Effector memory CD8-positive, alpha-beta T cell (primary cell): ENCODE results near the gene SMG1.
A peak's percentile ranks its signal among the peaks of the same experiment; 100 is the strongest.
"Not testable (repeated sequence)": the region's sequence is repeated elsewhere in the genome, so short reads cannot be mapped to it uniquely, and the experiment has no call there.

Source experiments
- ATAC-seq: fragments of 150-1000 bp; cut with Tn5 transposase; replicated peaks from 2 replicates; pipeline ENCODE4 v1.10.0; 2021; ENCODE audit warnings: mild to moderate bottlenecking, moderate library complexity
- DNase-seq, 3 experiments: peaks; one replicate each; pipeline ENCODE4 v3.0.0; 2021
- H3K27ac Mint-ChIP-seq, 2 donors: one replicate each; pipeline ENCODE4 v1.8.0; 2022; ENCODE audit warnings: mild to moderate bottlenecking in 2 of 2, mixed read lengths in 2 of 2, moderate library complexity in 2 of 2
- H3K27me3 Mint-ChIP-seq, 2 donors: one replicate each; pipeline ENCODE4 v1.8.0; 2022; ENCODE audit warnings: mixed read lengths in 2 of 2
- H3K36me3 Mint-ChIP-seq: one replicate; pipeline ENCODE4 v1.8.0; 2022; ENCODE audit warnings: mild to moderate bottlenecking, moderate library complexity, mixed read lengths; ENCODE audit not compliant: insufficient read depth
- H3K4me1 Mint-ChIP-seq, 2 donors: one replicate each; pipeline ENCODE4 v1.8.0; 2022; ENCODE audit warnings: low read depth in 2 of 2, mixed read lengths in 2 of 2
- H3K4me3 Mint-ChIP-seq, 2 donors: one replicate each; pipeline ENCODE4 v1.8.0; 2022; ENCODE audit warnings: mild to moderate bottlenecking in 2 of 2, mixed read lengths in 2 of 2, moderate library complexity in 2 of 2
- H3K9me3 Mint-ChIP-seq, 2 donors: one replicate each; pipeline ENCODE4 v1.8.0; 2022; ENCODE audit warnings: mixed read lengths in 2 of 2
- total RNA-seq, 9 experiments: gene quantifications; one replicate each; lab custom pipeline; 2026; lab: John Stamatoyannopoulos, UW

The SMG1 gene
- total RNA-seq = 335 to 797 (median 403) reads per million in 9 experiments

DNA sequence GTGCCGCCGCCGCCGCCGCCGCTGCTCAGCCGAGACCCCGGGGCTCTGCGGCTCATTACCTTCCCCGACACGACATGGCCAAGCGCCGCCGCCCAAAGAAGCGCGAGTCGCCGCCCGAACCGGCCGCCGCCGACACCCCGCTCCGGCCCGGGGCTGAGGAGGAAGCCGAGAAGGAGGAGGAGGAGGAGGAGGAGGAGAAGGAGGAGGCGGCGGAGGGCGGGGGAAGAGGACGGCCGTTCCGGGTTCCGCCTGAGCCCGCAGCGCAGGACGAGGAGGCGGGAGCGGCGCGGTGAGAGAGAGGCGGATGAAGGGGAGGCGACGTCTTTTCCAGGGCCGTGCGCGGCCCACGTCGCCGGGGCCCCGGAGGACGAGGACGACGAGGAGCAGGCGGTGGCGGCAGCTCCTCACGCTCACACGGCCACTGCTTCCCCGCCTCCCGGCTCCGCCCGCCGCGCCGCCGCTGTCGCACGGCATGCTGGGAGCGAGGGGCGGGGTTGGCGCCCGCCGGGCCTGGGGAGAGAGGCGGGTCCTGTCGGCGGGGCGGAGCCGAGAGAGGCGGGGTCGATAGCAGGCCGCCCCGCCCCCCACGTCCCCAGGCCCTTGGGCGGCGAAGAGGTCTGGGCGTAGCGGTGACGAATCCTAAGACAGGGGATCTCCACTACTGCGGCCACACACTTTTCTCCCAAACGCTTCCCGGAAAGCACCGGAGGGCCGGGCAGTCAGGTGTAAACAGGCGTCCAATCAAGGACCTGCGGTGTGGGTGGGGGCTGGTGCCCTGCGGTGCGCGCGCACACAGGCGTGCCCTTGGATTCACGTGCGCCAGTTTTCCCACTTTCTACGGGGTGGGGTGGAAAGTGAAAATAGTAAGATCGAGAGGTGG is at the start of gene SMG1:
TSS of gene SMG1 (minus strand) at position 423 of the 880 bp plus-strand sequence. CDS start at position 56, 367 bp downstream.
- H3K4me1 Mint-ChIP-seq = peaks cover 21 to 32% of the 10 kb centered on the region in 2 donors

DNA sequence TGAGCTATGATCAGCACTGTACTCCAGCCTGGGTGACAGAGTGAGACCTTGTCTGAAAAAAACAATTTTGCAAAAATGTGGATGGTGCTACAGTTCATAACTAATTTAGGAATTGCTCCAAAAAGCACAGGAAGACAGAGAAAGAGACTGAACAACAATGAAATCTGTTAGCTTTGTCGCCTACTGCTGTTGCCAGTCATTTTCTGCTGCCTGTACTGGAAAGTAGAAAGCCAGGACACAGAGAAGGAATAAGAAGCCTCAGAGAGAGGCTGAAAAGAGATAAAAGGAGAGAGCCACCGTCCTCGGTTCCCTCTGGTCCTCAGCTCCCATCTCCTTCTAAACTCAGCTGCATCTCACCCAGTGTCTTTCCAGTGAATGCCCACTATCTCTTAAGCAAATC is 48.9 kb upstream of the SMG1 start:
- ATAC-seq (no peak), DNase-seq (no peak)
- no peaks in the 10 kb centered on the region for H3K36me3 Mint-ChIP-seq
- no peak overlapping the region for H3K4me3 Mint-ChIP-seq
- no peaks in the 10 kb centered on the region for H3K9me3 Mint-ChIP-seq
- H3K27ac Mint-ChIP-seq = no peak overlapping the region
- no peaks in the 10 kb centered on the region for H3K4me1 Mint-ChIP-seq
- H3K27me3 Mint-ChIP-seq = peaks cover 33 to 52% of the 10 kb centered on the region in 2 donors

More for the DNA sequence above, at the start of gene SMG1:
- not testable (repeated sequence) for H3K27me3 Mint-ChIP-seq, H3K9me3 Mint-ChIP-seq
- H3K27ac Mint-ChIP-seq = peak within 1 kb of the TSS; percentile 84 to 96
- DNase-seq (peak; percentile 89 to 94 (median 91)), ATAC-seq (peak; percentile 79)
- H3K4me3 Mint-ChIP-seq = peak within 1 kb of the TSS; percentile 79 to 86
- H3K36me3 Mint-ChIP-seq = peaks cover 22% of the 10 kb centered on the region

DNA sequence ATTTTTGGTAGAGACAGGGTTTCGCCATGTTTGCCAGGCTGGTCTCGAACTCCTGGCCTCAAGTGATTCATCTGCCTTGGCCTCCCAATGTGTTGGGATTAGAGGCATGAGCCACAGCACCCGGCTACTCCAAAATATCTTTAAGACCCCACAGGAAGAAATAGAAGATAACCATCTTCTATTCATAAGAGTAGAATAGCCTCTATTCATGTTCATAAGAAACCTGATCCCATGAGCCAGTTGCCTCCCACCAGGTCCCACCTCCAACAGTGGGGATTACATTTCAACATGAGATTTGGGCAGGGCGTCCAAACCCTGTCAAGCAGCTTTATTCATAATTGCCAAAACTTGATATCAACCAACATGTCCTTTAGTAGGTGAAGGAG is 43.6 kb upstream of the SMG1 start:
- ATAC-seq = no peak
- Mint-ChIP-seq H3K27ac (no peak overlapping the region), H3K27me3 (peaks cover 0 to 9% of the 10 kb centered on the region in 2 donors), H3K4me1 (peaks cover 0 to 6% of the 10 kb centered on the region in 2 donors), H3K9me3 (no peaks in the 10 kb centered on the region), H3K36me3 (no peaks in the 10 kb centered on the region), H3K4me3 (no peak overlapping the region)
- DNase-seq = no peak

DNA sequence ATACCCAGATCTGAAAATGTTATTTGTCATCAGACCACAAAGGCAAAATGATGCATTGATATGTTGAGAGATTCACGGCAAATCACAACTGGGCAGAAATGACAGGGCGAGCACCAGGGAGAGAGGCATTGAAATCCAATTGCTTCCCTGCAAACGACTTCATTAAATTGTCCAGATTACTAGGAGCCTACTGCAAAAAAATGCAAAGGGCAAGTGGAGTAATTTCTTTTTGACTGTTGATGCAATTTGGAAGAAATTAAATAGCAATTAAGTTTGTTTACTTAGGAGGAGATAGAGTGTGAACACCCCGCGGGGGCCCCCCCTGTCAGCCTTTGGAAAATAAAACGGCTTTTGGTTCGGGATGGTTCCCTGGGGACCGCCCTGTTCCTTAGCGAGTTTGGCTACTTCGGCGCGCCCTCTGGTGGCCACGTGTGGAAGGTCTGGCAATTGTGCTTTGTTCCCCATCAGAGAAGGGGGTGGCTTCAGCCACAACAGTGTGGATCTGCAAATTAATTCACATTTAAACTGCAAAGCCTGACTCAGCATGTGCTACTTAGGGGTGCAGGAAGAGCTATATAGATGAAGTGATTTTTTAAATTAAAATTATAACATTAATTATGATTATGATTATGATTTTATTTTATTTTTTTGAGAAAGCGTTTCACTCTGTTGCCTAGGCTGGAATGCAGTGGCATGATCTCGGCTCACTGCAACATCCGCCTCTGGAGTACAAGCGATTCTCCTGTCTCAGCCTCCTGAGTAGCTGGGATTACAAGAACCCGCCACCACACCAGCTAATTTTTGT is 43.0 kb upstream of the SMG1 start:
- ATAC-seq = peak; percentile 87
- H3K4me3 Mint-ChIP-seq = peak overlapping the region; percentile 33 to 50
- peak; percentile 70 to 77 (median 71) for DNase-seq

DNA sequence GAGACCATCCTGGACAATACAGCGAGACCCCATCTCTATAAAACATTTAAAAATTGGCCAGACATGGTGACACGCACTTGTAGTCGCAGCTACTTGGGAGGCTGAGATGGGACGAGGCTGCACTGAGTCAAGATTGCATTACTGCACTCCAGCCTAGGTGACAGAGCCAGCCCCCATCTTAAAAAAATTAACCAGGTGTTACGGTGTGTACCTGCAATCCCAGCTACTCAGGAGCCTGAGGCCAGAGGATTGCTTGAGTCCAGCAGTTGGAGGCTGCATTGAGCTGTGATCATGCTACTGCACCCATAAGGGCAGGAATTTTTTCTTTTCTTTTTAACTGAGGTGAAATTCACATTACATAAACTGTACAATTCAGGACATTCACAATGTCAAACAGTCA is 40.6 kb upstream of the SMG1 start:
- Mint-ChIP-seq H3K27me3 (no peaks in the 10 kb centered on the region), H3K9me3 (no peaks in the 10 kb centered on the region), H3K4me3 (no peak overlapping the region), H3K36me3 (no peaks in the 10 kb centered on the region), H3K27ac (no peak overlapping the region), H3K4me1 (peaks cover 0 to 6% of the 10 kb centered on the region in 2 donors)
- ATAC-seq (no peak), DNase-seq (no peak)

More for the DNA sequence above, 43.0 kb upstream of the SMG1 start:
- H3K27me3 Mint-ChIP-seq = peaks cover 0 to 7% of the 10 kb centered on the region in 2 donors
- no peaks in the 10 kb centered on the region for H3K36me3 Mint-ChIP-seq
- H3K27ac Mint-ChIP-seq = no peak overlapping the region
- H3K4me1 Mint-ChIP-seq = peaks cover 0 to 6% of the 10 kb centered on the region in 2 donors
- no peaks in the 10 kb centered on the region for H3K9me3 Mint-ChIP-seq

DNA sequence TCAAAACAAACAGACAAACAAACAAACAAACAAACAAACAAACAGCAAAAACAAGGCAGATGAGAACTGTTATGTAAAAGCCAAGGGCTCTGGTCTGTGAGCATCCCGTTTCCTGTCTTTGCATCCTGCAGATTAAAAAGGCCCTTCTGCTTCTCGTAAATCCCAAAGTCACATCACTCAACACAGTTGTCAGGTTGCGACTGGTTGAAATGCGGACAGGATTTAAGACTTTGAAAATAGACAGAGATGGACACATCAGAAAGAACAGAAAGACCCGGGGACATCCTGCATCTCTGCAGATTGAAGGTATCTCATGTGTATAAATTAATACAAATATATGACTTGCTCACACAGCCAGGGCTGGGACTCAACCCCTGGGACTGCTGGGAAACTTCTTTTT is 39.3 kb upstream of the SMG1 start:
- H3K36me3 Mint-ChIP-seq = no peaks in the 10 kb centered on the region
- ATAC-seq = no peak
- no peak overlapping the region for H3K27ac Mint-ChIP-seq
- no peaks in the 10 kb centered on the region for H3K9me3 Mint-ChIP-seq
- H3K27me3 Mint-ChIP-seq = no peaks in the 10 kb centered on the region
- DNase-seq = peak in 1 of 3 experiments; percentile 1
- no peak overlapping the region for H3K4me3 Mint-ChIP-seq
- H3K4me1 Mint-ChIP-seq = peaks cover 0 to 6% of the 10 kb centered on the region in 2 donors

DNA sequence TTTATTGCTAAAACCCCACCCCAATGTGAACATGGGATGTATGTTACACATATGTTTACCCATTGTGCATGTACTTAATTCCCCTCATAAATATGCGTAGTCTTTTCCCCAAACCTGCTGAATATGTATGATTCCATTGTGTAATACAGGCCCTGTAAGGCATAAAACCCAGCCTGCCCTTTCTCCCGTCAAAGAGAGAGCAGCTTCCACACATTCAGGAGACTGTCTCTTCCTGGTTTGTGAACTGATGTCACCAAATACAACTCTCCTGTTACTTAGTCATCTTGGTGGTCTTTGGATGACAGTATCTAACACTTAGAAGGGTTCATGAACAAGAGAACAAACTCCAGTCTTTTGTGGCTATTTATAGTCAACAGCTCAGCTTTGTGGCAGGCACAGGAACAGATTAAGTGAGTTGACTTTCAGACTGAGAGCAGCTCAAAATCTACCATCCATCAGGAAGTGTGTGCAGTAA is 32.9 kb upstream of the SMG1 start:
- ATAC-seq = no peak

DNA sequence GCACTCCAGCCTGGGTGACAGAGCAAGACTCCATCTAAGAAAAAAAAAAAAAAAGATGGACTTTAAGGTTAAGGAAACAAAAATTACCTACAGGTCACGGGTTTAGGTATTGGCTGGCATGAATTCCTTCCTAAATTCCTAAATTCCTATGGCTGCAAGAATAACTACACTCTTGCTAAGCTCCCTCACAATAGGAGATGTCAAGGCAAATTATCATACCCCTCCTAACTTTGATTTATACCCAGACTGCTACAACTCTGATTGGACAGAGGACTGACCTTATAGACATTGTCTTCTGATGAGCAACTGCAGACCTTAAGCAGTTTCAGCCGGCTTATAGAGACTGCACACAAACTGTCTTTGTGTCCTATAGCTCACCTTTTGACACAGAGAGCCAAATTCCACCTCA is 32.4 kb upstream of the SMG1 start:
- no peak for ATAC-seq
- DNase-seq = no peak
- peaks cover 3% of the 10 kb centered on the region for H3K36me3 Mint-ChIP-seq
- H3K4me1 Mint-ChIP-seq = peaks cover 5% of the 10 kb centered on the region in 2 donors
- no peak overlapping the region for H3K27ac Mint-ChIP-seq
- H3K9me3 Mint-ChIP-seq = no peaks in the 10 kb centered on the region
- peaks cover 0 to 9% of the 10 kb centered on the region in 2 donors for H3K27me3 Mint-ChIP-seq
- no peak overlapping the region for H3K4me3 Mint-ChIP-seq

More for the DNA sequence above, 32.9 kb upstream of the SMG1 start:
- H3K4me1 Mint-ChIP-seq = peaks cover 5% of the 10 kb centered on the region in 2 donors
- no peaks in the 10 kb centered on the region for H3K9me3 Mint-ChIP-seq
- DNase-seq = no peak
- H3K27ac Mint-ChIP-seq = no peak overlapping the region
- H3K27me3 Mint-ChIP-seq = peaks cover 0 to 9% of the 10 kb centered on the region in 2 donors
- no peak overlapping the region for H3K4me3 Mint-ChIP-seq
- H3K36me3 Mint-ChIP-seq = peaks cover 3% of the 10 kb centered on the region

DNA sequence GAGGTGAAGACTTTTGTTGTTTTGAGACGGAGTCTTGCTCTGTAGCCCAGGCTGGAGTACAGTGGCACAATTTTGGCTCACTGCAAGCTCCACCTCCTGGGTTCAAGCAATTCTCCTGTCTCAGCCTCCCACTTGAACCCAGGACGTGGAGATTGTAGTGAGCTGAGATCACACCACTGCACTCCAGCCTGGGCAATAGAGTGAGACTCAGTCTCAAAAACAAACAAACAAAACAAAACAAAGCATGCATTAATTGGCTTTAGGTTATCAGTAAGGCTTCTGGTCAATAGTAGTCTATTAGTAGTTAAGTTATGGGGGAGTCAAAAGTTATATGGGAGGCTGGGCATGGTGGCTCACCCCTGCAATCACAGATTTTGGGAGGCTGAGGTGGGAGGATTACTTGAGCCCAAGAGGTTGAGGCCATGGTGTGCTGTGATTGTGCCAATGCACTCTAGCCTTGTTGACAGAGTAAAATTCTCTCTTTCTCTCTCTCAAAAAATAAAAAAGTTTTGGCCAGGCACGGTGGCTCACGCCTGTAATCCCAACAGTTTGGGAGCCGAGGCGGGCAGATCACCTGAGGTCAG is 30.5 kb upstream of the SMG1 start:
- not testable (repeated sequence) for H3K9me3 Mint-ChIP-seq, H3K27me3 Mint-ChIP-seq, ATAC-seq, H3K4me1 Mint-ChIP-seq, H3K36me3 Mint-ChIP-seq, DNase-seq
- H3K27ac Mint-ChIP-seq = peak overlapping the region; percentile 59 to 73
- H3K4me3 Mint-ChIP-seq = peak overlapping the region; percentile 79 to 85

DNA sequence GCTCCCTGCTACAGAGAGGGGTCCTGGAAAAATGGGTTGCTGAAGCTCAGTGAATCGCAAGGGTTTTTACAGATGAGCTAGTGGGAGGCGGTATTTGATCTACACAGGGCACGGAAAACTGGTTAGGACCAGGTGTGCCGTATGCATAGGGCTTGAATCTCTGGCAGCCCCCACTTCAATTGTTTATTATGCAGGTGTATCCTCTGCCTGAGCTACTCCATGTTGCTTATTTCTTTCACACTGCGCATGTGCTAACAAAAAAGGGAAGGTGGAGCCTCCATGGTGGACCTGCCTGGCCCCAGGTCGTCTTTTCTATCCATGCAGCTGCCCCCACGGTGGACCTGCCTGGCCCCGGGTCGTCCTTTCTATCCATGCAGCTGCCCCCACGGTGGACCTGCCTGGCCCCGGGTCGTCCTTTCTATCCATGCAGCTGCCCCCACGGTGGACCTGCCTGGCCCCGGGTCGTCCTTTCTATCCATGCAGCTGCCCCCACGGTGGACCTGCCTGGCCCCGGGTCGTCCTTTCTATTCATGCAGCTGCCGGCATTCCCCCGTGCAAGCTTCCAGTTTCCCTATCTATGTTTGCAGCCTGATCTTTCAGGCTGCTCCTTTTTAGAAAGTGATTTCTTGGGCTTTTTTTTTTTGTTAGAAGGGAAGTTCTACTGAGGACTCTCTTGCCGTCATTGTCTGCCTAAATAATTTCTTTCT is 29.8 kb upstream of the SMG1 start:
- not testable (repeated sequence) for H3K9me3 Mint-ChIP-seq, H3K4me1 Mint-ChIP-seq, H3K27me3 Mint-ChIP-seq, H3K36me3 Mint-ChIP-seq
- ATAC-seq (peak; percentile 75), DNase-seq (peak in 2 of 3 experiments; percentile 6 to 18)
- Mint-ChIP-seq H3K27ac (peak overlapping the region; percentile 59 to 73), H3K4me3 (peak overlapping the region; percentile 79 to 85)

DNA sequence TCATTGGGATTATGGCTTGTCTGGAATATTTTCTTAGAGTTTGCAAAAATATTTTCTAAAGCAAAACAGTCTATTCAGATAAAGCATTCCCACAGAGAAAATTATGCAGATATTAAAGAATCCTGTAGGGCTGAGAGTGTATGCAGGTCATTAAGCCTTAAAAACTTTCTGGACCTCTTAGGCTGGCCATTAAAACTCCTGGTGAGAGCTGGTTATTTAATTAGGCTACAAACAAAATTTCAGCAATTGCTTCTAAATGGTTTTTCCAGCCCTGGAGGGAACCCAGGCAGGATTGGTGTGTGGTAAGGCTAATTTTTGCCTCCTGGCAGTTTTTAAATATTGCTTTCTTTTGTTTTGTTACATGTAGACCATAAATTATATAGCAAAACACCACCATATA is 27.3 kb upstream of the SMG1 start:
- Mint-ChIP-seq H3K27me3 (peaks cover 0 to 9% of the 10 kb centered on the region in 2 donors), H3K4me1 (peaks cover 5 to 8% of the 10 kb centered on the region in 2 donors)
- no peak for ATAC-seq

DNA sequence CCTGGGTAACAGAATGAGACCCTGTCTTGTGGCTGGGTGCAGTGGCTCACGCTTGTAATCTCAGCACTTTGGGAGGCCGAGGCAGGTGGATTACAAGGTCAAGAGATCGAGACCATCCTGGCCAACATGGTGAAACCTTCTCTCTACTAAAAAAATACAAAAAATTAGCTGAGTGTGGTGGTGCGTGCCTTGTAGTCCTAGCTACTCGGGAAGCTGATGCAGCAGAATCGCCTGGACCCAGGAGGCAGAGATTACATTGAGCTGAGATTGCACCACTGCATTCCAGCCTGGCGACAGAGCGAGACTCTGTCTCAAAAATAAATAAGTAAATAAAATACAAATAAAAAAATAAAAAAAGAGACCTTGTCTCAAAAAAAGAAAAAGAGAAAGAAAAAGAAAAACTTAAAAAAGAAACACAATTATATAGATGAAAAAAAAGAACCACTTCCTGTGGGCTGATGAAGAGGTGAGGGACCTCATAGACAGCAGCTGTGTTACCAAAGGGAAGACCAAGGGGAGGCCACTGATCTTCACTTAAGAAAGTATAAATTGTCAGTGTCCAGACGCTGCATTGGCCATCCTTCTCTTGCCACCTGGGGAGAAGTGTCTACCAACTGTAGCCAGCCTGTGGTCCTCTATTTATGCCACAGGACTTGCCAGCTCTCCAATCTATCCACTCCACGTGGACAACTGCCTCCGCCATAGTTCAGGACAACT is 24.4 kb upstream of the SMG1 start:
- no peak overlapping the region for H3K4me3 Mint-ChIP-seq
- H3K27ac Mint-ChIP-seq = no peak overlapping the region
- H3K9me3 Mint-ChIP-seq = no peaks in the 10 kb centered on the region

More for the DNA sequence above, 27.3 kb upstream of the SMG1 start:
- Mint-ChIP-seq H3K9me3 (no peaks in the 10 kb centered on the region), H3K4me3 (no peak overlapping the region), H3K27ac (no peak overlapping the region), H3K36me3 (peaks cover 3% of the 10 kb centered on the region)
- no peak for DNase-seq

More for the DNA sequence above, 24.4 kb upstream of the SMG1 start:
- ATAC-seq = no peak
- no peak for DNase-seq
- H3K27me3 Mint-ChIP-seq = peaks cover 0 to 9% of the 10 kb centered on the region in 2 donors
- no peaks in the 10 kb centered on the region for H3K36me3 Mint-ChIP-seq
- peaks cover 6 to 8% of the 10 kb centered on the region in 2 donors for H3K4me1 Mint-ChIP-seq
